Uterus (tissue), 4 donors: Measurements from ENCODE around the gene KCNH1. TPM values are rescaled to one million over a fixed set of nuclear protein-coding genes. Genes with fewer than 3 reads are reported as not detected.

Experiments used
- DNase-seq, 2 donors: peaks; one replicate each; pipeline ENCODE4 v3.0.0-alpha.2; 2019 to 2020
- H3K27ac ChIP-seq, 2 donors: fragments of 200-600 bp; sonication (generic); 1 replicate in 1 of 2; 2 replicates in 1 of 2; pipeline ENCODE4 v1.5.1; 2016 to 2018
- H3K27me3 ChIP-seq, 2 donors: fragments of 200-600 bp; sonication (generic); one replicate each; pipeline ENCODE4 v1.5.1; 2018 to 2019; ENCODE audit warnings: control low read depth in 1 of 2
- H3K36me3 ChIP-seq, 2 donors: fragments of 200-600 bp; sonication (generic); one replicate each; pipeline ENCODE4 v1.5.1; 2019; ENCODE audit warnings: control low read depth in 1 of 2
- H3K4me1 ChIP-seq, 2 donors: fragments of 200-600 bp; sonication (generic); one replicate each; pipeline ENCODE4 v1.5.1; 2018 to 2019; ENCODE audit warnings: control low read depth in 1 of 2
- H3K4me3 ChIP-seq, 2 donors: fragments of 200-600 bp; sonication (generic); 1 replicate in 1 of 2; 2 replicates in 1 of 2; pipeline ENCODE4 v1.5.1; 2018 to 2019; ENCODE audit warnings: mild to moderate bottlenecking in 1 of 2
- H3K9me3 ChIP-seq, 2 donors: fragments of 200-600 bp; sonication (generic); one replicate each; pipeline ENCODE4 v1.5.1; 2019; ENCODE audit warnings: control low read depth in 1 of 2
- POLR2A ChIP-seq, 2 donors: fragments of 450-650 bp; IDR thresholded peaks; one replicate each; pipeline ENCODE4 v1.6.1; 2016; ENCODE audit warnings: antibody characterized with exemption in 2 of 2, mild to moderate bottlenecking in 1 of 2, moderate library complexity in 1 of 2
- intact Hi-C: fragments of 100-400 bp; cut with DNase I; formaldehyde crosslinking; loops from one replicate; pipeline ENCODE4 v1.15.1; 2023; ENCODE audit warnings: low total_unique reads
- total RNA-seq, 4 donors: library from RNA; depleted of rRNA in 3 of 4; stranded (reverse); fragments of >200 nt in 3 of 4; gene quantifications; one replicate each; pipeline versions ENCODE4 v1.1.0 to v1.2.4, GENCODE V29; 2014 to 2023
- TF ChIP-seq, protein P1 (sequence below), 4 experiments: fragments of 200-600 bp in 2 of 4; fragments of 450-650 bp in 2 of 4; sonication (generic) in 2 of 4; IDR thresholded peaks; one replicate each; pipeline ENCODE4 v1.5.1; 2016 to 2019; ENCODE audit warnings: antibody characterized with exemption in 4 of 4, mild to moderate bottlenecking in 2 of 4, moderate library complexity in 1 of 4
- donor health status: DM: yes; HTN: yes; CAD: no.

KCNH1 gene
- total RNA-seq, 4 donors from 2014 or later: 1.1 to 1.5 TPM; not detected in 2

DNA sequence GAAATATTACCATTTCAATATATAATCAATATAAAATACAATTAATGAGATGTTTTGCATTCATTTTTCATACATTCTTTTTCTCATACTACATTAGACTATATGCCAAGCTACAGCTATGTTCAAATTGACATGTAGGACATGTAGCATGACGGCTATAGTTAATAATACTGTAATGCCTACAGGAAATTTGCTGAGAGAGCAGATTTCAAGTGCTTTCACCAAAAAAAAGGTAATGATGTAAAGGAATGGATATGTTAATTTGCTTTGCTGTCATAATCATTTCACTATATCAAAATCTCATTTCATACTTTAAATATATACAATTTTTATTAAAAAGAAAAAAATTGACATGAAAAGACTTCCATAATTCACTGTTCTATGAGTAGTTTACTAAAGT lies 215.1 kb downstream of the KCNH1 start:
- H3K9me3 ChIP-seq: no peaks in the 10 kb centered on the region
- H3K27ac ChIP-seq: no peak overlapping the region
- TF ChIP-seq, protein P1, sequence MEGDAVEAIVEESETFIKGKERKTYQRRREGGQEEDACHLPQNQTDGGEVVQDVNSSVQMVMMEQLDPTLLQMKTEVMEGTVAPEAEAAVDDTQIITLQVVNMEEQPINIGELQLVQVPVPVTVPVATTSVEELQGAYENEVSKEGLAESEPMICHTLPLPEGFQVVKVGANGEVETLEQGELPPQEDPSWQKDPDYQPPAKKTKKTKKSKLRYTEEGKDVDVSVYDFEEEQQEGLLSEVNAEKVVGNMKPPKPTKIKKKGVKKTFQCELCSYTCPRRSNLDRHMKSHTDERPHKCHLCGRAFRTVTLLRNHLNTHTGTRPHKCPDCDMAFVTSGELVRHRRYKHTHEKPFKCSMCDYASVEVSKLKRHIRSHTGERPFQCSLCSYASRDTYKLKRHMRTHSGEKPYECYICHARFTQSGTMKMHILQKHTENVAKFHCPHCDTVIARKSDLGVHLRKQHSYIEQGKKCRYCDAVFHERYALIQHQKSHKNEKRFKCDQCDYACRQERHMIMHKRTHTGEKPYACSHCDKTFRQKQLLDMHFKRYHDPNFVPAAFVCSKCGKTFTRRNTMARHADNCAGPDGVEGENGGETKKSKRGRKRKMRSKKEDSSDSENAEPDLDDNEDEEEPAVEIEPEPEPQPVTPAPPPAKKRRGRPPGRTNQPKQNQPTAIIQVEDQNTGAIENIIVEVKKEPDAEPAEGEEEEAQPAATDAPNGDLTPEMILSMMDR (IDR thresholded peaks at IDR 0.05): no peak
- no peak for TF ChIP-seq POLR2A (IDR thresholded peaks at IDR 0.05)
- DNase-seq: no peak
- no peaks in the 10 kb centered on the region for H3K27me3 ChIP-seq
- no peaks in the 10 kb centered on the region for H3K4me1 ChIP-seq
- no peak overlapping the region for H3K4me3 ChIP-seq
- no peaks in the 10 kb centered on the region for H3K36me3 ChIP-seq
- intact Hi-C loops: no loop called here

DNA sequence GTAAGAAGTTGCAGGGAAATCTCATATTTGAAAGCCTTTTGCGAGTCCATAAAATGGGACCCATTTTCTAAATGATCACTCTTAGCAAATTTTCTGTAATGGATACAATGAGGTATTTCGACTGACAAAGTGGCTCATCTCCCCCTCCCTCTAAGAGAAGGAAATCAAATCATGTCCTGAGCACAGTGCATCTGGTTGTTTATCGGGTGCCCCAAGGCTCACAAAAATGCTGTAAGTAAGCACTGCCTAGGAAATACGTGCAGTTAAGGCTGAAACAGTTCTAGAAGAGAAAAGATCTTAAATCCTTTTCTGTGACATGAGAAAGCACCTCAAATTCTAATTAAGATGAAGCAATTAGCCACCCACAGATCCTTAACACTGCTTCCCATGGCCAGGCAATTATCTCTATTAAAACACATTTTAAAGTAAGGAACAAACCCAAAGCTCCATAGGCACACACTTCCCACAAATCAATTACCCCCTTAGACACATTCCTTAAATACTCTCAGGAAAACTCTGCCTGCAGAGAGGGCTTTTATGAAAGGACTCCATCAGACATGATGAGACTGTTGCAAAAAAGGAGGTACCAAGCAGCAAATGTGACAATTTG lies 216.3 kb downstream of the KCNH1 start:
- no peaks in the 10 kb centered on the region for H3K4me1 ChIP-seq
- H3K4me3 ChIP-seq: no peak overlapping the region
- H3K9me3 ChIP-seq: no peaks in the 10 kb centered on the region
- intact Hi-C loops: no loop called here
- H3K27ac ChIP-seq: no peak overlapping the region
- TF ChIP-seq POLR2A (IDR thresholded peaks at IDR 0.05): no peak
- TF ChIP-seq, protein P1 (IDR thresholded peaks at IDR 0.05): no peak
- H3K36me3 ChIP-seq: no peaks in the 10 kb centered on the region
- no peak for DNase-seq
- H3K27me3 ChIP-seq: no peaks in the 10 kb centered on the region

- Histone ChIP-seq H3K27me3 (no peaks in the 10 kb centered on the region), H3K4me1 (no peaks in the 10 kb centered on the region), H3K9me3 (no peaks in the 10 kb centered on the region), H3K36me3 (no peaks in the 10 kb centered on the region), H3K27ac (no peak overlapping the region), H3K4me3 (no peak overlapping the region)
- intact Hi-C loops: no loop called here
- DNase-seq: no peak
- TF ChIP-seq, protein P1 (IDR thresholded peaks at IDR 0.05): no peak
- TF ChIP-seq POLR2A (IDR thresholded peaks at IDR 0.05): no peak
Measured at GRCh38 chr1:210916548-210916947, 217.4 kb downstream of the KCNH1 start.

- Histone ChIP-seq H3K27me3 (no peaks in the 10 kb centered on the region), H3K9me3 (no peaks in the 10 kb centered on the region), H3K4me1 (no peaks in the 10 kb centered on the region), H3K4me3 (no peak overlapping the region), H3K27ac (no peak overlapping the region), H3K36me3 (no peaks in the 10 kb centered on the region)
- DNase-seq: no peak
- TF ChIP-seq, protein P1 (IDR thresholded peaks at IDR 0.05): no peak
- TF ChIP-seq POLR2A (IDR thresholded peaks at IDR 0.05): no peak
- intact Hi-C loops: no loop called here
Measured at GRCh38 chr1:210915890-210916507, 217.9 kb downstream of the KCNH1 start.

- no peaks in the 10 kb centered on the region for H3K4me1 ChIP-seq
Measured at GRCh38 chr1:210912752-210913151, 221.2 kb downstream of the KCNH1 start.

More at GRCh38 chr1:210912752-210913151, 221.2 kb downstream of the KCNH1 start:
- Histone ChIP-seq H3K36me3 (no peaks in the 10 kb centered on the region), H3K27me3 (no peaks in the 10 kb centered on the region), H3K9me3 (no peaks in the 10 kb centered on the region), H3K27ac (no peak overlapping the region), H3K4me3 (no peak overlapping the region)
- no peak for DNase-seq
- intact Hi-C loops: no loop called here
- TF ChIP-seq POLR2A (IDR thresholded peaks at IDR 0.05): no peak
